GM19324 (cell line): ENCODE measurements around the gene TOLLIP.
"Not testable (repeated sequence)": the region's sequence is repeated elsewhere in the genome, so short reads cannot be mapped to it uniquely, and the experiment has no call there.

ENCODE experiments used
- ATAC-seq: cut with Tn5 transposase; IDR thresholded peaks from one replicate; pipeline ENCODE4 v1.9.1; 2021; ENCODE audit warnings: mild to moderate bottlenecking, moderate library complexity; ENCODE audit not compliant: unreplicated experiment, low FRiP score

The TOLLIP gene

GRCh38 chr11:1252371-1253102, 56.9 kb downstream of the TOLLIP start:
- ATAC-seq: no peak

- no peak for ATAC-seq
Measured at GRCh38 chr11:1251236-1251770, 58.1 kb downstream of the TOLLIP start.

- not testable (repeated sequence) for ATAC-seq
Measured at GRCh38 chr11:1250411-1250810, 59.0 kb downstream of the TOLLIP start.

GRCh38 chr11:1248951-1249350, 60.5 kb downstream of the TOLLIP start:
- ATAC-seq: not testable (repeated sequence)

- ATAC-seq: not testable (repeated sequence)
Measured at GRCh38 chr11:1247026-1247425, 62.4 kb downstream of the TOLLIP start.

- ATAC-seq: not testable (repeated sequence)
Measured at GRCh38 chr11:1246301-1246700, 63.1 kb downstream of the TOLLIP start.

- ATAC-seq: not testable (repeated sequence)
Measured at GRCh38 chr11:1245717-1246116, 63.7 kb downstream of the TOLLIP start.

- ATAC-seq: not testable (repeated sequence)
Measured at GRCh38 chr11:1244557-1244956, 64.9 kb downstream of the TOLLIP start.

GRCh38 chr11:1243521-1243920, 65.9 kb downstream of the TOLLIP start:
- ATAC-seq: not testable (repeated sequence)

- not testable (repeated sequence) for ATAC-seq
Measured at GRCh38 chr11:1242751-1243150, 66.7 kb downstream of the TOLLIP start.

- ATAC-seq: no peak
Measured at GRCh38 chr11:1242289-1242688, 67.1 kb downstream of the TOLLIP start.

- ATAC-seq: no peak
Measured at GRCh38 chr11:1241706-1242105, 67.7 kb downstream of the TOLLIP start.

- ATAC-seq: no peak
Measured at GRCh38 chr11:1240771-1241170, 68.7 kb downstream of the TOLLIP start.

- no peak for ATAC-seq
Measured at GRCh38 chr11:1239596-1240205, 69.7 kb downstream of the TOLLIP start.

- no peak for ATAC-seq
Measured at GRCh38 chr11:1238767-1239595, 70.5 kb downstream of the TOLLIP start.

GRCh38 chr11:1237851-1238250, 71.6 kb downstream of the TOLLIP start:
- ATAC-seq: no peak

GRCh38 chr11:1237128-1237580, 72.3 kb downstream of the TOLLIP start:
- ATAC-seq: no peak

- ATAC-seq: no peak
Measured at GRCh38 chr11:1236316-1237127, 72.9 kb downstream of the TOLLIP start.

GRCh38 chr11:1235901-1236315, 73.5 kb downstream of the TOLLIP start:
- no peak for ATAC-seq

GRCh38 chr11:1235306-1235900, 74.0 kb downstream of the TOLLIP start:
- no peak for ATAC-seq
